Vagina (tissue), 2 donors: ENCODE data around the gene NRG3.

Experiments used
- CTCF ChIP-seq, 3 experiments: fragments of 450-650 bp in 2 of 3; fragments of 200-600 bp in 1 of 3; sonication (generic) in 1 of 3; IDR thresholded peaks; one replicate each; pipeline ENCODE4 v1.5.1; 2017 to 2019; ENCODE audit warnings: antibody characterized with exemption in 3 of 3, mild to moderate bottlenecking in 2 of 3, moderate library complexity in 2 of 3
- POLR2A ChIP-seq, 2 donors: fragments of 450-650 bp; IDR thresholded peaks; one replicate each; pipeline ENCODE4 v1.6.1; 2017; ENCODE audit warnings: antibody characterized with exemption in 2 of 2, mild to moderate bottlenecking in 2 of 2, moderate library complexity in 2 of 2
- POLR2AphosphoS5 ChIP-seq, 2 donors: sonication (generic); formaldehyde crosslinking; IDR thresholded peaks; one replicate each; pipeline ENCODE4 v1.9.0; 2017; ENCODE audit warnings: antibody characterized with exemption in 2 of 2, mild to moderate bottlenecking in 2 of 2, low read depth in 1 of 2; ENCODE audit not compliant: insufficient read depth in 1 of 2

DNA sequence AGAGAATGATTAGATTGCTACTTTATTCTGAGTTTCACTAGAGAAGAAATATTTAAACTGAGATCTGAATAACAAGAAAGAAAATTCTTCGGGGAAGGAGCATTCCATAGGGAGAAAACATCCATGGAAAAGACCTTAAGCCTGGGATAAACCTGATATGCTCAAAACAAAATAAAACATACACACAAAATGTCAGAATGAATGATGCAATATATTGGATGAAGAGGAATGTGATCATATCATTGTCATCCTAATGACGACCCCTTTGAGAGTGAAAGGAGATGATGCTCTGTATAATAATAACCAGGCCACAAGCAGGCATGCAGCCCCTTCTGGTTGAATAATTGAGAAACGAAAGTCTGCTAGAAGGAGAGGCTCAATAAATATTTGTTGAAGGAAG lies 882.4 kb downstream of the NRG3 start:
- TF ChIP-seq CTCF (IDR thresholded peaks at IDR 0.05) = no peak
- TF ChIP-seq POLR2A (IDR thresholded peaks at IDR 0.05) = no peak
- no peak for TF ChIP-seq POLR2AphosphoS5 (IDR thresholded peaks at IDR 0.05; ENCODE audit: insufficient read depth in 1 of 2, low read depth in 1 of 2)
